Mesenchymal stem cell (in vitro differentiated cells and primary cell): Measurements from ENCODE around the gene GMPPB.
A peak's percentile ranks its signal among the peaks of the same experiment; 100 is the strongest.

Experiments used
- DNase-seq: peaks from one replicate; pipeline ENCODE4 v3.0.0-alpha.2; 2013
- H2AFZ ChIP-seq: one replicate; pipeline ENCODE4 v1.6.1; 2013; ENCODE audit warnings: low read depth, mild to moderate bottlenecking, control low read depth, inconsistent platforms, low read length, moderate library complexity
- H2AK5ac ChIP-seq: 2 replicates; pipeline ENCODE4 v1.6.1; 2013; ENCODE audit warnings: low read length, moderate library complexity, mild to moderate bottlenecking, inconsistent platforms; ENCODE audit not compliant: severe bottlenecking
- H2BK120ac ChIP-seq: one replicate; pipeline ENCODE4 v1.6.1; 2013; ENCODE audit warnings: low read depth, mild to moderate bottlenecking, inconsistent platforms, low read length, moderate library complexity
- H2BK12ac ChIP-seq, 2 experiments: one replicate each; pipeline ENCODE4 v1.6.1; 2013; ENCODE audit warnings: inconsistent platforms in 2 of 2, low read length in 2 of 2, mild to moderate bottlenecking in 2 of 2, moderate library complexity in 2 of 2, control low read depth in 1 of 2
- H2BK15ac ChIP-seq: one replicate; pipeline ENCODE4 v1.6.1; 2013; ENCODE audit warnings: mild to moderate bottlenecking, low read depth, inconsistent platforms; ENCODE audit not compliant: poor library complexity, severe bottlenecking
- H2BK5ac ChIP-seq: 2 replicates; pipeline ENCODE4 v1.6.1; 2013; ENCODE audit warnings: low read depth, mild to moderate bottlenecking, low read length, control low read depth, inconsistent platforms; ENCODE audit not compliant: poor library complexity, severe bottlenecking
- H3K14ac ChIP-seq, 2 experiments: one replicate each; pipeline ENCODE4 v1.6.1; 2013; ENCODE audit warnings: inconsistent platforms in 2 of 2, low read length in 2 of 2, control low read depth in 1 of 2, mild to moderate bottlenecking in 1 of 2, moderate library complexity in 1 of 2
- H3K18ac ChIP-seq, 2 experiments: one replicate each; pipeline ENCODE4 v1.6.1; 2013; ENCODE audit warnings: inconsistent platforms in 2 of 2, low read length in 2 of 2, control low read depth in 1 of 2, low read depth in 1 of 2, mild to moderate bottlenecking in 1 of 2
- H3K23ac ChIP-seq, 2 experiments: one replicate each; pipeline ENCODE4 v1.6.1; 2013; ENCODE audit warnings: inconsistent platforms in 2 of 2, low read length in 2 of 2, mild to moderate bottlenecking in 2 of 2, moderate library complexity in 2 of 2, control low read depth in 1 of 2
- H3K27ac ChIP-seq: 2 replicates; pipeline ENCODE4 v1.5.1; 2013; ENCODE audit warnings: mild to moderate bottlenecking, moderate library complexity, low read length, control low read depth, inconsistent platforms; ENCODE audit not compliant: poor library complexity, severe bottlenecking
- H3K27me3 ChIP-seq, 2 experiments: 2 replicates each; pipeline versions ENCODE4 v1.6.1 to v1.7.0; 2013; ENCODE audit warnings: low read length in 2 of 2, mild to moderate bottlenecking in 2 of 2, moderate library complexity in 2 of 2, control low read depth in 1 of 2, inconsistent platforms in 1 of 2; ENCODE audit not compliant: control insufficient read depth in 1 of 2, insufficient read depth in 1 of 2
- H3K36me3 ChIP-seq, 2 experiments: 2 replicates each; pipeline versions ENCODE4 v1.6.1 to v1.7.0; 2013; ENCODE audit warnings: low read length in 2 of 2, control low read depth in 1 of 2, inconsistent platforms in 1 of 2, low read depth in 1 of 2, mild to moderate bottlenecking in 1 of 2; ENCODE audit not compliant: insufficient read depth in 2 of 2, control insufficient read depth in 1 of 2
- H3K4ac ChIP-seq, 2 experiments: one replicate each; pipeline ENCODE4 v1.6.1; 2013; ENCODE audit warnings: inconsistent platforms in 2 of 2, low read length in 2 of 2, mild to moderate bottlenecking in 2 of 2, moderate library complexity in 2 of 2, control low read depth in 1 of 2, low read depth in 1 of 2
- H3K4me1 ChIP-seq: 2 replicates; pipeline ENCODE4 v1.6.1; 2013; ENCODE audit warnings: low read depth, low read length, control low read depth; ENCODE audit not compliant: control insufficient read depth, insufficient read depth
- H3K4me2 ChIP-seq: 2 replicates; pipeline ENCODE4 v1.6.1; 2013; ENCODE audit warnings: low read length, mild to moderate bottlenecking, inconsistent platforms; ENCODE audit not compliant: poor library complexity, severe bottlenecking
- H3K4me3 ChIP-seq, 2 experiments: 2 replicates each; pipeline versions ENCODE4 v1.5.1 to v1.7.0; 2013; ENCODE audit warnings: low read length in 2 of 2, mild to moderate bottlenecking in 2 of 2, control low read depth in 1 of 2, low read depth in 1 of 2; ENCODE audit not compliant: insufficient read depth in 1 of 2
- H3K79me1 ChIP-seq: replicated peaks from 2 replicates; pipeline ENCODE4 v1.6.1; 2013; ENCODE audit warnings: mild to moderate bottlenecking, control low read depth, low read length, inconsistent platforms; ENCODE audit not compliant: poor library complexity, severe bottlenecking
- H3K9ac ChIP-seq: 2 replicates; pipeline ENCODE4 v1.7.0; 2013; ENCODE audit warnings: mild to moderate bottlenecking, low read length, moderate library complexity
- H3K9me3 ChIP-seq: 2 replicates; pipeline ENCODE4 v1.7.0; 2013; ENCODE audit warnings: mild to moderate bottlenecking, low read length; ENCODE audit not compliant: control insufficient read depth
- H4K8ac ChIP-seq: one replicate; pipeline ENCODE4 v1.6.1; 2013; ENCODE audit warnings: inconsistent platforms, mild to moderate bottlenecking, low read length, moderate library complexity
- H4K91ac ChIP-seq: one replicate; pipeline ENCODE4 v1.6.1; 2013; ENCODE audit warnings: mild to moderate bottlenecking, low read length, inconsistent platforms
- WGBS: methylation state at CpG from one replicate; pipeline ENCODE4 v1.1.7; 2013; ENCODE audit warnings: mixed read lengths; 5-methylcytosine and 5-hydroxymethylcytosine counted together

The GMPPB gene

GRCh38 chr3:49707113-49707480 is 16.7 kb downstream of the GMPPB start:
- H3K9ac ChIP-seq, result peak overlapping the region; percentile 28
- no peak overlapping the region for H3K27ac ChIP-seq
- H3K9me3 ChIP-seq, result no peaks in the 10 kb centered on the region
- no peak overlapping the region for H2BK12ac ChIP-seq
- H3K79me1 ChIP-seq, result no peaks in the 10 kb centered on the region
- H3K18ac ChIP-seq, result no peak overlapping the region
- no peak for DNase-seq
- H3K4ac ChIP-seq, result no peak overlapping the region
- no peak overlapping the region for H4K91ac ChIP-seq
- no peak overlapping the region for H3K4me3 ChIP-seq
- no peak overlapping the region for H2AFZ ChIP-seq
- peaks cover 22% of the 10 kb centered on the region for H3K4me1 ChIP-seq
- no peak overlapping the region for H3K14ac ChIP-seq
- H2BK15ac ChIP-seq, result no peak overlapping the region
- no peak overlapping the region for H2AK5ac ChIP-seq
- peaks cover 41 to 55% of the 10 kb centered on the region in 2 experiments for H3K36me3 ChIP-seq
- H3K23ac ChIP-seq, result no peak overlapping the region
- no peak overlapping the region for H4K8ac ChIP-seq
- H3K27me3 ChIP-seq, result no peaks in the 10 kb centered on the region
- H2BK5ac ChIP-seq, result no peak overlapping the region
- 85% methylated on average over 4 of the region's 4 CpGs for WGBS
- H3K4me2 ChIP-seq, result no peak overlapping the region
- no peak overlapping the region for H2BK120ac ChIP-seq

GRCh38 chr3:49706456-49707112 is 17.2 kb downstream of the GMPPB start:
- Histone ChIP-seq H3K23ac (no peak overlapping the region), H2AFZ (no peak overlapping the region), H4K8ac (no peak overlapping the region), H4K91ac (no peak overlapping the region), H2BK120ac (no peak overlapping the region), H3K36me3 (peaks cover 45 to 60% of the 10 kb centered on the region in 2 experiments), H3K9ac (no peak overlapping the region), H3K4me3 (no peak overlapping the region), H2BK12ac (no peak overlapping the region), H3K4ac (no peak overlapping the region), H2BK15ac (no peak overlapping the region), H3K4me2 (no peak overlapping the region), H3K9me3 (no peaks in the 10 kb centered on the region), H3K4me1 (peaks cover 22% of the 10 kb centered on the region), H2AK5ac (no peak overlapping the region), H3K27ac (no peak overlapping the region), H3K18ac (no peak overlapping the region), H2BK5ac (no peak overlapping the region), H3K14ac (no peak overlapping the region), H3K79me1 (peaks cover 1% of the 10 kb centered on the region), H3K27me3 (no peaks in the 10 kb centered on the region)
- 94% methylated on average over 9 of the region's 9 CpGs for WGBS
- no peak for DNase-seq

- Histone ChIP-seq H2AK5ac (no peak overlapping the region), H3K4ac (no peak overlapping the region), H3K4me3 (no peak overlapping the region), H3K36me3 (peaks cover 46 to 65% of the 10 kb centered on the region in 2 experiments), H3K14ac (no peak overlapping the region), H4K8ac (no peak overlapping the region), H2BK5ac (no peak overlapping the region), H3K9me3 (no peaks in the 10 kb centered on the region), H2BK120ac (no peak overlapping the region), H3K4me1 (peaks cover 22% of the 10 kb centered on the region), H2BK15ac (no peak overlapping the region), H3K27ac (no peak overlapping the region), H4K91ac (peak overlapping the region; percentile 43), H2AFZ (no peak overlapping the region), H3K4me2 (no peak overlapping the region), H3K27me3 (no peaks in the 10 kb centered on the region), H3K23ac (no peak overlapping the region), H3K9ac (no peak overlapping the region), H2BK12ac (no peak overlapping the region), H3K18ac (no peak overlapping the region), H3K79me1 (peaks cover 2% of the 10 kb centered on the region)
- WGBS, result 96% methylated on average over 15 of the region's 17 CpGs
- DNase-seq, result no peak
Observed at GRCh38 chr3:49705390-49705960, 18.3 kb downstream of the GMPPB start.

GRCh38 chr3:49704629-49705028 is 19.1 kb downstream of the GMPPB start:
- H4K91ac ChIP-seq, result no peak overlapping the region
- no peaks in the 10 kb centered on the region for H3K9me3 ChIP-seq
- H2BK120ac ChIP-seq, result no peak overlapping the region
- no peaks in the 10 kb centered on the region for H3K27me3 ChIP-seq
- H3K14ac ChIP-seq, result no peak overlapping the region
- no peak overlapping the region for H2AFZ ChIP-seq
- no peak overlapping the region for H3K4me3 ChIP-seq
- H3K4ac ChIP-seq, result no peak overlapping the region
- H2BK12ac ChIP-seq, result no peak overlapping the region
- H2AK5ac ChIP-seq, result no peak overlapping the region
- H3K23ac ChIP-seq, result no peak overlapping the region
- peaks cover 22% of the 10 kb centered on the region for H3K4me1 ChIP-seq
- H3K79me1 ChIP-seq, result peaks cover 2% of the 10 kb centered on the region
- DNase-seq, result no peak
- H2BK15ac ChIP-seq, result no peak overlapping the region
- H2BK5ac ChIP-seq, result no peak overlapping the region
- no peak overlapping the region for H3K9ac ChIP-seq
- H3K27ac ChIP-seq, result no peak overlapping the region
- H3K36me3 ChIP-seq, result peaks cover 54 to 73% of the 10 kb centered on the region in 2 experiments
- 95% methylated on average over 8 of the region's 8 CpGs for WGBS
- no peak overlapping the region for H4K8ac ChIP-seq
- H3K18ac ChIP-seq, result no peak overlapping the region
- no peak overlapping the region for H3K4me2 ChIP-seq
